GM23338 (cell line): ENCODE measurements around the gene ARFGAP2.

Source experiments
- CREB1 ChIP-seq: fragments of 250-450 bp; sonication (Bioruptor Pico); IDR thresholded peaks from 2 replicates; pipeline ENCODE4 v1.5.0; 2020; ENCODE audit warnings: low read depth, mild to moderate bottlenecking, moderate library complexity
- EZH2 ChIP-seq: fragments of 200-600 bp; sonication (generic); IDR thresholded peaks from one replicate; pipeline ENCODE4 v1.8.0; 2017; ENCODE audit warnings: antibody characterized with exemption, mild to moderate bottlenecking, low read depth; ENCODE audit not compliant: unreplicated experiment
- EZH2phosphoT487 ChIP-seq: fragments of 200-600 bp; sonication (generic); IDR thresholded peaks from one replicate; pipeline ENCODE4 v1.8.1; 2018; ENCODE audit warnings: antibody characterized with exemption; ENCODE audit not compliant: unreplicated experiment
- POLR2AphosphoS5 ChIP-seq: IDR thresholded peaks from 2 replicates; pipeline ENCODE4 v1.6.1; 2016; ENCODE audit warnings: antibody characterized with exemption, low read depth
- STAT1 ChIP-seq: IDR thresholded peaks from one replicate; pipeline ENCODE4 v1.6.1; 2016; ENCODE audit warnings: antibody characterized with exemption; ENCODE audit not compliant: unreplicated experiment
- TF ChIP-seq, protein P1 (sequence below), 2 experiments: fragments of 200-600 bp in 1 of 2; sonication (generic) in 1 of 2; conservative IDR thresholded peaks; 2 replicates each; pipeline versions ENCODE4 v1.5.1 to v1.6.1; 2016 to 2017; ENCODE audit warnings: antibody characterized with exemption in 2 of 2, low read depth in 2 of 2, mild to moderate bottlenecking in 2 of 2, moderate library complexity in 1 of 2
- TF ChIP-seq, protein P2 (sequence below): IDR thresholded peaks from one replicate; pipeline ENCODE4 v1.6.1; 2018; ENCODE audit warnings: antibody characterized with exemption; ENCODE audit not compliant: unreplicated experiment

DNA sequence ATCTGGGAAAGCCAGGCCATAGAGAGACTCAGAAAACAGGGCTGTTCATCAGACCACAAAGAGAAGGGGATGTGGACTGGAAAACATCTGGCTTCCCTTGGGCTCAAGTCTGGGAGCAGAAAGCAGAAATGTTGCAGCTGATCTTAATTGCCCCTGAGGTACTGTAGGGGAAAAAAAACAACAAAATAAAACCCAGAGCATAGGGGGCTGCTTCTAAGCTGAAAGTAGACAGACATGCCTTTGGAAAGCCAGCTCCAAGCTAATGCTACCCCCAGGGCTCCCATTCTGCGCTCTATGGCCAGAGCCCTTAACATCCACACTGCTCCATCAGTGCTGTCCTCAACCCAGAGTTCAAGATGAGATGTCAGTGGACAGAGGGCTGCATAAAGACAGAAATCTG lies 11.6 kb upstream of the ARFGAP2 start:
- TF ChIP-seq, protein P1, sequence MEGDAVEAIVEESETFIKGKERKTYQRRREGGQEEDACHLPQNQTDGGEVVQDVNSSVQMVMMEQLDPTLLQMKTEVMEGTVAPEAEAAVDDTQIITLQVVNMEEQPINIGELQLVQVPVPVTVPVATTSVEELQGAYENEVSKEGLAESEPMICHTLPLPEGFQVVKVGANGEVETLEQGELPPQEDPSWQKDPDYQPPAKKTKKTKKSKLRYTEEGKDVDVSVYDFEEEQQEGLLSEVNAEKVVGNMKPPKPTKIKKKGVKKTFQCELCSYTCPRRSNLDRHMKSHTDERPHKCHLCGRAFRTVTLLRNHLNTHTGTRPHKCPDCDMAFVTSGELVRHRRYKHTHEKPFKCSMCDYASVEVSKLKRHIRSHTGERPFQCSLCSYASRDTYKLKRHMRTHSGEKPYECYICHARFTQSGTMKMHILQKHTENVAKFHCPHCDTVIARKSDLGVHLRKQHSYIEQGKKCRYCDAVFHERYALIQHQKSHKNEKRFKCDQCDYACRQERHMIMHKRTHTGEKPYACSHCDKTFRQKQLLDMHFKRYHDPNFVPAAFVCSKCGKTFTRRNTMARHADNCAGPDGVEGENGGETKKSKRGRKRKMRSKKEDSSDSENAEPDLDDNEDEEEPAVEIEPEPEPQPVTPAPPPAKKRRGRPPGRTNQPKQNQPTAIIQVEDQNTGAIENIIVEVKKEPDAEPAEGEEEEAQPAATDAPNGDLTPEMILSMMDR (conservative IDR thresholded peaks at IDR 0.05; ENCODE audit: low read depth in 2 of 2), result no peak
- no peak for TF ChIP-seq EZH2
- TF ChIP-seq, protein P2, sequence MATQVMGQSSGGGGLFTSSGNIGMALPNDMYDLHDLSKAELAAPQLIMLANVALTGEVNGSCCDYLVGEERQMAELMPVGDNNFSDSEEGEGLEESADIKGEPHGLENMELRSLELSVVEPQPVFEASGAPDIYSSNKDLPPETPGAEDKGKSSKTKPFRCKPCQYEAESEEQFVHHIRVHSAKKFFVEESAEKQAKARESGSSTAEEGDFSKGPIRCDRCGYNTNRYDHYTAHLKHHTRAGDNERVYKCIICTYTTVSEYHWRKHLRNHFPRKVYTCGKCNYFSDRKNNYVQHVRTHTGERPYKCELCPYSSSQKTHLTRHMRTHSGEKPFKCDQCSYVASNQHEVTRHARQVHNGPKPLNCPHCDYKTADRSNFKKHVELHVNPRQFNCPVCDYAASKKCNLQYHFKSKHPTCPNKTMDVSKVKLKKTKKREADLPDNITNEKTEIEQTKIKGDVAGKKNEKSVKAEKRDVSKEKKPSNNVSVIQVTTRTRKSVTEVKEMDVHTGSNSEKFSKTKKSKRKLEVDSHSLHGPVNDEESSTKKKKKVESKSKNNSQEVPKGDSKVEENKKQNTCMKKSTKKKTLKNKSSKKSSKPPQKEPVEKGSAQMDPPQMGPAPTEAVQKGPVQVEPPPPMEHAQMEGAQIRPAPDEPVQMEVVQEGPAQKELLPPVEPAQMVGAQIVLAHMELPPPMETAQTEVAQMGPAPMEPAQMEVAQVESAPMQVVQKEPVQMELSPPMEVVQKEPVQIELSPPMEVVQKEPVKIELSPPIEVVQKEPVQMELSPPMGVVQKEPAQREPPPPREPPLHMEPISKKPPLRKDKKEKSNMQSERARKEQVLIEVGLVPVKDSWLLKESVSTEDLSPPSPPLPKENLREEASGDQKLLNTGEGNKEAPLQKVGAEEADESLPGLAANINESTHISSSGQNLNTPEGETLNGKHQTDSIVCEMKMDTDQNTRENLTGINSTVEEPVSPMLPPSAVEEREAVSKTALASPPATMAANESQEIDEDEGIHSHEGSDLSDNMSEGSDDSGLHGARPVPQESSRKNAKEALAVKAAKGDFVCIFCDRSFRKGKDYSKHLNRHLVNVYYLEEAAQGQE, result no peak
- no peak for TF ChIP-seq POLR2AphosphoS5
- TF ChIP-seq EZH2phosphoT487, result no peak
- no peak for TF ChIP-seq CREB1 (CRISPR knock-in tag)
- no peak for TF ChIP-seq STAT1
